ENCODE results near the gene SAC3D1. TPM values are rescaled to one million over a fixed set of nuclear protein-coding genes. Genes with fewer than 3 reads are reported as not detected.

The SAC3D1 gene
- total RNA-seq, 4 donors from 2014 or later = 3.7 to 105 (median 12.9) TPM

DNA sequence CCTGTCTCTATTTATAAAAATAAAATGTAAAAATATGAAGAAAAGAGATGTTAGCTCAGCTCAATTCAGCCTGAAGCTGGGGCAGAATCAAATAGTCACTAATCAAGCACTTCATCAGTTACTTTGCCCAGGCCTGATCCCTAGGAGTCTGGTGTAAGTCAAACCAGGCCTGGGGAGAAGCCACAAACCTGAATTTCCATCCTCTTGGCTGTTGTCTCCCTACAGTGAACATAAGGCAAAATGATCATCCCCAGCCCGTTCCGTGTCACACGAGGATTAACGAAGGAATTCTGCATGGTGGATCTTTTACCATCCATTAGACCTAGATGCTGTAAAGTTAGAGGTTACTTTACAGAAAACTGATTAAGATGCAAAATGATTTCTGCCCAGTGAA lies 23.8 kb downstream of the SAC3D1 start:
- H3K27ac ChIP-seq = no peak overlapping the region
- intact Hi-C loops (cut with DNase I; ENCODE audit: low total_unique reads) (no loop called here), in situ Hi-C loops (cut with MboI; ENCODE audit: low pct_ligation_motif_present in 1 of 4, low pct_unique_long_range_greater_than_20kb in 1 of 4, low sequenced_read_pairs in 3 of 4) (no loop called here)
- H3K36me3 ChIP-seq = no peaks in the 10 kb centered on the region
- no peak for TF ChIP-seq POLR2AphosphoS5 (IDR thresholded peaks at IDR 0.05)
- TF ChIP-seq, protein P1, sequence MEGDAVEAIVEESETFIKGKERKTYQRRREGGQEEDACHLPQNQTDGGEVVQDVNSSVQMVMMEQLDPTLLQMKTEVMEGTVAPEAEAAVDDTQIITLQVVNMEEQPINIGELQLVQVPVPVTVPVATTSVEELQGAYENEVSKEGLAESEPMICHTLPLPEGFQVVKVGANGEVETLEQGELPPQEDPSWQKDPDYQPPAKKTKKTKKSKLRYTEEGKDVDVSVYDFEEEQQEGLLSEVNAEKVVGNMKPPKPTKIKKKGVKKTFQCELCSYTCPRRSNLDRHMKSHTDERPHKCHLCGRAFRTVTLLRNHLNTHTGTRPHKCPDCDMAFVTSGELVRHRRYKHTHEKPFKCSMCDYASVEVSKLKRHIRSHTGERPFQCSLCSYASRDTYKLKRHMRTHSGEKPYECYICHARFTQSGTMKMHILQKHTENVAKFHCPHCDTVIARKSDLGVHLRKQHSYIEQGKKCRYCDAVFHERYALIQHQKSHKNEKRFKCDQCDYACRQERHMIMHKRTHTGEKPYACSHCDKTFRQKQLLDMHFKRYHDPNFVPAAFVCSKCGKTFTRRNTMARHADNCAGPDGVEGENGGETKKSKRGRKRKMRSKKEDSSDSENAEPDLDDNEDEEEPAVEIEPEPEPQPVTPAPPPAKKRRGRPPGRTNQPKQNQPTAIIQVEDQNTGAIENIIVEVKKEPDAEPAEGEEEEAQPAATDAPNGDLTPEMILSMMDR (IDR thresholded peaks at IDR 0.05) = no peak
- no peak for TF ChIP-seq POLR2A (IDR thresholded peaks at IDR 0.05)
- H3K9me3 ChIP-seq = no peaks in the 10 kb centered on the region
- peaks cover 0 to 4% (median 0%) of the 10 kb centered on the region in 4 donors for H3K4me1 ChIP-seq
- no peaks in the 10 kb centered on the region for H3K27me3 ChIP-seq
- no peak overlapping the region for H3K4me3 ChIP-seq
- 91 to 100% methylated on average over 1 to 4 of the region's 4 CpGs for WGBS, 2 donors (ENCODE audit: low coverage in 1 of 2)
- DNase-seq = no peak

DNA sequence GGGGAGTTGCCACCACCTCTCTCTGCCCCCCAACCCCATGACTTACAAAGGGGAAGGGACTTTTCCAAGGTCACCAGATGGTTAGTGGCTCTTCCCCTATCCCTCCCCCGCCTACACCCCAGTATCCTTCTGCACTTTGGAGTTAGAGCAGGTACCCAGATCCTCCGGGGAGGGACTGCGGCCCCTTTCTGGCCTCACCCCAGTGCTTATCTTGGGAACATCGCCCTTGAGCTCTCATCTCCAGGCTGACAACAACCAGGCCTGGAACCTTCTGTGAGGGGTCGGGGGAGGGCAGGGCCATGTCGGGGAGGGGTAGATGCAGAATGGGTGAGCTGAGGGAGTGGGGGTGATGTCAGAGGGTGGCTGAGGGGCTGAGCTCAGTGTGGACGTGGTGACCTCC lies 24.8 kb downstream of the SAC3D1 start:
- 82% methylated on average over 3 to 7 of the region's 7 CpGs for WGBS, 2 donors (ENCODE audit: low coverage in 1 of 2)
- Histone ChIP-seq H3K9me3 (no peaks in the 10 kb centered on the region), H3K27ac (no peak overlapping the region), H3K4me1 (no peaks in the 10 kb centered on the region), H3K4me3 (no peak overlapping the region), H3K27me3 (no peaks in the 10 kb centered on the region), H3K36me3 (no peaks in the 10 kb centered on the region)
- no peak for TF ChIP-seq POLR2A (IDR thresholded peaks at IDR 0.05)
- TF ChIP-seq, protein P1 (IDR thresholded peaks at IDR 0.05) = no peak
- TF ChIP-seq POLR2AphosphoS5 (IDR thresholded peaks at IDR 0.05) = no peak
- no peak for TF ChIP-seq EP300 (IDR thresholded peaks at IDR 0.05; ENCODE audit: low read depth)
- in situ Hi-C loops (cut with MboI; ENCODE audit: low pct_ligation_motif_present in 1 of 4, low pct_unique_long_range_greater_than_20kb in 1 of 4, low sequenced_read_pairs in 3 of 4) = no loop called here
- intact Hi-C loops (cut with DNase I; ENCODE audit: low total_unique reads) = no loop called here
- no peak for DNase-seq

DNA sequence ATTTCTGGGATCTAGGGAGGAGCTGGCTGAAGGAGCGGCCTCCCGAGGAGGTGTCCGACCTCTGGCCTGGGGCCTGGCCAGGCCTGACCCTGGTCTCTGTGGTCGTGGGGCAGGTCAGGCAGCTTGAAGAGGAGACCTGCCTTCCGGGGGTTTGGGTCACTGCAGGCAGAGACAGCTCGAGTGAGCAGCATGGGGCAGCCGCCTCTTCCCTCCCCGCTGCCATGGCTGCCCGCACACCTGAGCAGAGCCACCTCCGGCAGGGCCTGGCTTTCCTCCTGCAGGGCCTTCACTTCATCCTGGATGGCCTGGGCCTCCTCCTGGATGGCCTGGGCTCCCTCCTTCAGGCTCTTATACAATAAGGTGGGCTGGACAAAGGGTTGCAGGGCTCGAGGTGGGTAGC lies 25.3 kb downstream of the SAC3D1 start:
- H3K27me3 ChIP-seq = no peaks in the 10 kb centered on the region
- 78% methylated on average over 10 of the region's 11 CpGs; no CpG with 5 or more reads in 1 of the 2 donors for WGBS, 2 donors (ENCODE audit: low coverage in 1 of 2)
- in situ Hi-C loops (cut with MboI; ENCODE audit: low pct_ligation_motif_present in 1 of 4, low pct_unique_long_range_greater_than_20kb in 1 of 4, low sequenced_read_pairs in 3 of 4) = no loop called here
- no peaks in the 10 kb centered on the region for H3K9me3 ChIP-seq
- no peaks in the 10 kb centered on the region for H3K4me1 ChIP-seq
- intact Hi-C loops (cut with DNase I; ENCODE audit: low total_unique reads) = no loop called here
- H3K36me3 ChIP-seq = no peaks in the 10 kb centered on the region
- TF ChIP-seq, protein P1 (IDR thresholded peaks at IDR 0.05) = no peak
- TF ChIP-seq POLR2AphosphoS5 (IDR thresholded peaks at IDR 0.05) (no peak), EP300 (IDR thresholded peaks at IDR 0.05; ENCODE audit: low read depth) (no peak), POLR2A (IDR thresholded peaks at IDR 0.05) (no peak)
- no peak for DNase-seq
- H3K27ac ChIP-seq = no peak overlapping the region
- H3K4me3 ChIP-seq = no peak overlapping the region

DNA sequence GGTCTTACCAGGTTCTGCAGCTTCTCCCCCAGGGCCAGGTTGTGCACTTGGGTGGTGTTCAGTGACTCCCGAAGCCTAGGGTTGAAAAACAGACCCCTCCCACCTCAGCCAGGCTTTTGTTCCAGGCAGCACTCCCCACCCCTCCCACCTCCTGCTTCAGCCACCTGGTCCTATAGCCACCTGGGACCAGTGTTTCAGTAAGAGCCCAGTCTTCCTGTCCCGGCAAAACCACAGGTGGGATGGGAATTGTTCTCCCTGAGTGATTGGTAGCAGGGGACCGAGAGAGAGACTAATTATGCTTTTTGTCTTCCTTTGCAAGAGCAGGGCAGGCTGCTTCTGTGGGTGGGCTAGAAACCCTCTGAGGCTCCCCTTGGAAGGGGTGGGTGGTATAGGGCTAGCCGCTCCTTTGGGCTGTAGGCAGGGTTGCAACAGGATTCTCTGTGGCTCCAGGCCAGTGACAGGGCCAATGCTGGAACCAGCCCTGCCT lies 25.8 kb downstream of the SAC3D1 start:
- Histone ChIP-seq H3K9me3 (no peaks in the 10 kb centered on the region), H3K27ac (no peak overlapping the region), H3K4me1 (no peaks in the 10 kb centered on the region), H3K36me3 (no peaks in the 10 kb centered on the region), H3K27me3 (no peaks in the 10 kb centered on the region), H3K4me3 (no peak overlapping the region)
- DNase-seq = no peak
- no peak for TF ChIP-seq POLR2AphosphoS5 (IDR thresholded peaks at IDR 0.05)
- TF ChIP-seq, protein P1 (IDR thresholded peaks at IDR 0.05) = no peak
- no peak for TF ChIP-seq POLR2A (IDR thresholded peaks at IDR 0.05)
- no peak for TF ChIP-seq EP300 (IDR thresholded peaks at IDR 0.05; ENCODE audit: low read depth)
- WGBS, 2 donors (ENCODE audit: low coverage in 1 of 2) = 86% methylated on average over 4 of the region's 4 CpGs; no CpG with 5 or more reads in 1 of the 2 donors
- intact Hi-C loops (cut with DNase I; ENCODE audit: low total_unique reads) = no loop called here
- in situ Hi-C loops (cut with MboI; ENCODE audit: low pct_ligation_motif_present in 1 of 4, low pct_unique_long_range_greater_than_20kb in 1 of 4, low sequenced_read_pairs in 3 of 4) = no loop called here

Measured in transverse colon (tissue), 4 donors.